ENCODE data around the gene RFX1.
"Not testable (repeated sequence)": the region's sequence is repeated elsewhere in the genome, so short reads cannot be mapped to it uniquely, and the experiment has no call there.

The RFX1 gene

DNA sequence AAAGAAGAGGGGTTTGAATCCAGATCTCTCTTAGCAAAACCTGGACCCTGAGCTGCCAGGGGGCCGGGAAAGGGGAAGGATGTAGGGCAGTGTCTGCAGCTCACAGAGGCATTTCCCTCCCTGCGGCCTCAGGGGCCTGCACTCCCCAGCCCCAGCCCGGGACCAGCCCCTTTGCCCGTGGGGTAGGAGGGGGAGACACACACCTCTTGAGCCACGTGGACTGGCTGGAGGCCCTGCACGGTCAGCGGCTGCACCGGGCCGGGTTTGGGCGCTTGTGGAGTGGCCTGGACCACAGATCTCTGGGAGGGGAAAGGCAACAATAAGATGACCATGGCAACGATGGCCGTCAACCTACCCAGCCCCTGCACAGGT, 26.9 kb downstream of the RFX1 start:
- no peak for DNase-seq (ENCODE audit: low read depth, low spot score)

DNA sequence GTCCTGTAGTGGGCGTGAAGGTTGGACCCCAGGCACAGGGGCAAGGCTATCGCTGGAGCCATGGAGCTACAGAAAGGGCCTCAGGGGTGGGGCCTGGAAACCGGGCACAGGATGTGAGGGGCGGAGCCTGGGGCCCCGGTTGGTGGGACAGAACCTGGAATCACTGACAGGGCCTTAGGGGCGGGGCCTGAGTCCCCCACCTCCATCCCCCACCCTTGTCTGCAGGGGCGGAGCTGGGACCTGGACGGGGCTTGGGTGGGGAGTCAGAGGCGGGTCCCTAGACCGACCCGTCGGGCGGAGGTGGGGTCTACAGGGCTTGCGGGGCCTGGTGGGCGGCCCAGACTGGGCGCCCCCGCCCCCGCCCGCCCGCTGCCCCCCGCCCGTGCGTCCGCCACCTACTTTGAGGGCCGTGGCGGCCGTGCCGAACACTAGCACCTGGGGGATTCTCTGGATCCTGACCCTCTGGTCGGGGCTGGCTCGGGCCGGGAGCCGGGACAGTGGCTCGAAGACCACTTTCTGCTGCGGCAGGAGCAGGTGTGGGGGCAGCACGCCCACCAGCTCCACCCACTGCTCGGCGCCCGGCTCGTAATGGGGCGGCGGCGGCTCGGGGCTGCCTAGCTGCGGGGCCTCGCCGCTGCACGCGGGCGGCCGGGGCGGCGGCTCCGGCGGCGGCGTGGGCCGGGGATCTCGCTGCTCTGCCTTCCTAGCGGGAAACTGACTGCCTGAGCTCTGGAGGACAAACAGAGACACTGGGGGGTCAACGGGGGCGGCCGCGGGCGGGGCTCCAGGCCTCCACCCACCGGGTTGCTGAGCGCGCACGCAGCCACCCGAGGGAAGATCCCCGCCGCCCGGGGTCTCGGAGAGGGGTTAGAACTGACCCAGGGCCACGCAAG, 27.5 kb downstream of the RFX1 start:
- no peak for DNase-seq (ENCODE audit: low read depth, low spot score)

DNA sequence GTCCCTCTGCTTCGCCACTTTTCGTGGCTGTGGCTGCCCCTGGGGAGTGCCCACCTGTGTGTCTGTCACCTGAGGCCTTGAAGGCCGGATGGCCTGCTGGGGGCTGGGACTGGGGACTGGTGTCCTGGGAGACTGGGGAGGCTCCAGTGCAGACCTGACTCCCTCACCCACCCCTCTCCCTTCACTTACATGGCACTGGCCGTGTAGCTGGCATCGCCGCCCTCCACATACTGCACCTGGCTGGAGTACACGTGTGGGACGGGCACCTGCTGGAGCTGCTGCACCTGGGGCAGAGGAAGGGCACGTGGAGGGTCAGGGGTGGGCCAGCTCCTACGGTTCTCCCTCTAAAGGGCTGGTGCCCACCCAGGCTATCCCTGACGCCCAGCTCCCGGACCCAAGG, 28.3 kb downstream of the RFX1 start:
- no peak for DNase-seq (ENCODE audit: low read depth, low spot score)

DNA sequence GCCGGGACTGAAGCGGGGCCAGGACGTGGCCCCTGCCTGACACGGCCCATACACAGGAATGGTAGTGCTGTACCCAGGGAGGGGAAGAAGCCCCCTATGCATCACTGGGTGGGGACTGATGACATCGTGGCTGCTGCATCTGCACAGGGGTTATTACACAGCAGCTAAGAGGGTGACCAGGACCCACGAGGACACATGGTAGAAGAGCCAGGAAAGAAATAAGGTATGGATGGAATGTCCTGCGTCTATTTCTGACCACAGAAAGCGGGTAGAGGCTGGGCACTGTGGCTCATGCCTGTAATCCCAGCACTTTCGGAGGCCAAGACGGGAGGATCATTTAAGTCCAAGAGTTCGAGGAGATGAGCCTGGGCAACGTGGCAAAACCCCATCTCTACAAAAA, 29.7 kb downstream of the RFX1 start:
- DNase-seq (ENCODE audit: low read depth, low spot score): no peak

DNA sequence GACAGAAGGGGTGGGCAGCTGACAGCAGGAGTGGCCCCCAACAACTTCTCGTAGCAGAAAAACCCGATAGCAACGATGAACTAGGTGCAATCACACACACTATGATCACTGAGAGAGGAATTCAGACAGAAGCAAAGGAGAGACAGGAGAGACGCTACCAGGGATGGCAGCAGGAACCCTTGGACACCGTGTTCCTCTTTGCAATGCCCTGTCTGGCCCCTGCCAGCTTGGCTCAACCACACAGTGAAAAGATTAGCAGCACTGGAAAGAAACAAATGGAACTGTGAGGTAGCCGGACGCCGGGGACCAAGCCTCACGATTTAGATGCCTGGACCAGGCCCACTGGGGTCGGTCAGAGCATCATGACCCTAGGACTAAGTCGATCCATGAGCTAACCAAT, 30.2 kb downstream of the RFX1 start:
- DNase-seq (ENCODE audit: low read depth, low spot score): no peak

DNA sequence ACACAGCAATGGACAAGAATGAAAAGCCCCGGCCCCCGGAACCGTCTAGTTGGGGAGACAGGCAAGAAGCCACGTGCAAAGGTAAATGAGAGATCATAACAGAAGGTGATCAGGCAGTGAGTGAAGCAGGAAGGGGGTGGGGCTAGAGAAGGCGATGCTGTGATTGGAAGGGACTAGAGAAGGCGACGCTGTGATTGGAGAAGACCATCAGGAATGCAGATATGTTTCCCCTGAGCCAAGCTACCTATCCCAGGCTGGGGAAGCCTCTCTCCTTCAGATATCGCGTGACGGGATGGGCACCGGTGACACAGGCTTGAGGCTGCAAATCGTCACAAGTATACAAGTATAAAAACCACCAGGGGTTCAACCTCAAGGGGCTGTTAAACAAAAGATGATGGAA, 32.0 kb downstream of the RFX1 start:
- DNase-seq (ENCODE audit: low read depth, low spot score): no peak

DNA sequence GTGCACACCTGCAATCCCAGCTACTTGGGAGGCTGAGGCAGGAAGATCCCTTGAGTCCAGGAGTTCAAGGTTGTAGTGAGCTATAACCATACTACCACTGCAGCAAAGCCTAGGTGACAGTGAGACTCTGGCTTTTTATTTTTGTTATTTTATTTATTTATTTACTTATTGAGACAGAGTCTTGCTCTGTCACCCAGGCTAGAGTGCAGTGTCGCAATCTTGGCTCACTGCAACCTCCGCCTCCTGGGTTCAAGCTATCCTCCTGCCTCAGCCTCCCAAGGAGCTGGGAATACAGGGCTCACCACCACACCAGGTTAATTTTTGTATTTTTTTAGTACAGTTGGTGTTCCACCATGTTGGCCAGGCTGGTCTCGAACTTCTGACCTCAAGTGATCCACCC, 32.6 kb downstream of the RFX1 start:
- DNase-seq (ENCODE audit: low read depth, low spot score): not testable (repeated sequence)

DNA sequence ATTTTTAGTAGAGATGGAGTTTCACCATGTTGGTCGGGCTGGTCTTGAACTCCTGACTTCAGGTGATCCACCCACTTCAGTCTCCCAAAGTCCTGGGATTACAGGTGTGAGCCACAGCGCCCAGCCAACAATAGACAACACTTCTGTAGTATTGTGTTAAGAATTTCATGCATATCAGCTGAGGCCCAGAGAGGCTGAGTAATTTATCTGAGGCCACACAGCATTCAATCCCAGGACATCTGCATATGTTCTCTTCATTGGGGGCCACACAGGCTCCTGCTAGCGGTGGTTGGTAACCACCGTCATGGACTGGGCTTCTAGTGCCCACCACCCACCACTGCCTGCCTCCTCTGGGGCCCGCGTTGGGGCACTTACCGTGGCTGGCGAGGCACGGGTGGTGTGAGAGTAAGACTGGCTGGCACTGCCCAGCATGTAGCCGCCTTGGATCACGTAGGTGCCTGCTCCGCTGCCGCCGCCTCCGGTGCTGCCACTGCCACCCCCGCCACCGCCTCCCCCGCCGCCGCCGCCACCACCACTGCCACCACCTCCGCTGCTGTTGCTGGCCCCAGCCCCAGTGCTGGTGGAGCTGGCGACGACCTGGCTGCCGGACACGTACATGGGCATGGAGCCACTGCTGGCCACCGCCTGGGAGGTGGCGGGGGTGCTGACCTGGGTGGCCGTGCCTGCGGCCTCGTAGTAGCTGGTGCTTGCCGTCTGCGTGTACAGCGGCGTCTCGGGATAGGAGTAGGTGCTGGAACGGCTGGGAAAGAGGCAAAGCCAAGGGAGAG, 33.6 kb downstream of the RFX1 start:
- no peak for DNase-seq (ENCODE audit: low read depth, low spot score)

DNA sequence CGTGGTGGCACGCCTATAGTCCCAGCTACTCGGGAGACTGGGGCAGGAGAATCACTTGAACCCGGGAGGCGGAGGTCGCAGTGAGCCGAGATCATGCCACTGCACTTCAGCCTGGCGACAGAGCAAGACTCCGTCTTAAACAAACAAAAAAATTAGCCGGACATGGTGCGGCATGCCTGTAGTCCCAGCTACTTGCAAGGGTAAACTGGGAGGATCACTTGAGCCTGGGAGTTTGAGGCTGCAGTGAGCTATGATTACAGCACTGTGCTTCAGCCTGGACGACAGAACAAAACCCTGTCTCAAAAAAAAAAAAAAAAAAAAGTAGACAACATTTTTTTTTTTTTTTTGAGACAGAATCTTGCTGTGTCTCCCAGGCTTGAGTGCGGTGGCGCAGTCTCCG, 34.3 kb downstream of the RFX1 start:
- DNase-seq (ENCODE audit: low read depth, low spot score): not testable (repeated sequence)

DNA sequence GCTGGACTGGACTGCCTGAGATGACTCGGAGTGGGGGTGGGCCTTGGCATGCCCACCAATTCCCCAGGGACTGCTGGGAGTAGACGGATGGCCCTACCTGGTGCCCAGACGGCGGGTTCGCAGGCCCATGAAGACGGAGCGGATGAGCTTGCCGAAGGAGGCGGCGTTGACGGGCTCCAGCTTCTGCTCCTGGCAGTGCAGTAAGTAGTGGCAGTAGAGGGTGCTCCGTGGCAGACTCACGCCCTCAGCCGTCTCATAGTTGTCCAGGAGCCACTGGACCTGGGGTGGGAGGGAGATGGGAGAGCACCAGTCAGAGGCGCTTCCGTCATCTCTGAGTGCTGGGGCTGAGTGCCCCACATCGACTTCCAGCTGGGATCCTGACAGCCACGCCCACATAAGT, 36.2 kb downstream of the RFX1 start:
- no peak for DNase-seq (ENCODE audit: low read depth, low spot score)

DNA sequence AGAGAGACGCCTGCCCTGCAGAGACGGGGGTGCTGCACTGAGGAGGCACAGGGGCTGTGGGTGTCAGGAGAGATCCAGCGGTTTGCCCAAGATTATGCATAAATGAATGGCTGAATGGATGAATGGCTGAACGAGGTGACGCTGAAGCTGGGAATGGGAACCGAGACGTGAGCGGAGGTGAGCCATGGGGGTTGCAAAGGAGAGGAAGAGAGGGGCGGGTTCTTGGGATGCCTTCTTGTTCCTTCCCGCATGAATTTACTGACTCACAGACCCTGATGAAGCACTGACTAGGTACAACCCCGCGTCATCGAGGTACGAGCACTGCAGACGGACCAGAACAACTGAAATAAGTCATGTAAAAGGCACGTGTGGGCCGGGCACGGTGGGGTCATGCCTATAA, 37.1 kb downstream of the RFX1 start:
- no peak for DNase-seq (ENCODE audit: low read depth, low spot score)

DNA sequence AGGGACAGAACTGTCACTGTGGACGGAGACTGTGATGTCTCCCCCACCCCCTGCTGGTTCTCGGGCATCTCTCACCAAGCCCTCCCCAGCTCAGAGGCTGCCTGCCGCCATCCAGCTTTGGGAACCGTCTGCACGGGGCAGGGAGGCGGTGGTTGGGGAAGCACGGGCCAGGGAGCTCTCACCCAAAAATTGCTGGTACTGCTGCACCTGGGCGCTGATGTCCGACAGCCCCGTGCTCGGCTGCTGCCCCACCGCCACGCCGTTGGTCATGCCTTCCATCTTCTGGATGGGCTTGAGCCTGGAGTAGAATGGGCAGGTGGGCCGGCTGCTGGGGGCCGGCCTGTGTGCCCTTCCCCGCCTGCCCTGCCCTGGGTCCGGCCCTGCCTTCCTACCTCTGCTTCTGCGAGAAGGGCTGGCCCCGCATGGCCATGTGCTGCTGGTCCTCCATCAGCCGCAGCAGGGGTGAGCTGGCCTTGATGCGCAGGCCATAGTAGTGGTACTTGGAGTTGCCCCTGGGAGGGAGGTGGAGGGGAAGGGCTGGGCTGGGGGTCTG, 37.7 kb downstream of the RFX1 start:
- DNase-seq (ENCODE audit: low read depth, low spot score): no peak

DNA sequence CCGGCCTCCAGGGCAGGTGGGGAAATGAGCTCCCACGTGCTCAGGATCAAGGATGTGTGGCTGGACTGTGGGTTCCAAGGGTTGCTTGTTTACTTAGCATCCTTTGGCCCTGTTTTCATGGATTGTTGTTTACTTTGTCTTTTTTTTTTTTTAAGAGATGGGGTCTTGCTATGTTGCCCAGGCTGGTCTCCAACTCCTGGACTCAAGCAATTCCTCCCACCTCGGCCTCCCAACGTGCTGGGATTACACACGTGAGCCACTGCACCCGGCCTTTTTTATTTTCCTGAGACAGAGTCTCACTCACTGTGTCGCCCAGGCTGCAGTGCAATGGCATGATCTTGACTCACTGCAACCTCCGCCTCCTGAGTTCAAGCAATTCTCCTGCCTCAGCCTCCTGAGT, 38.9 kb downstream of the RFX1 start:
- DNase-seq (ENCODE audit: low read depth, low spot score): not testable (repeated sequence)

DNA sequence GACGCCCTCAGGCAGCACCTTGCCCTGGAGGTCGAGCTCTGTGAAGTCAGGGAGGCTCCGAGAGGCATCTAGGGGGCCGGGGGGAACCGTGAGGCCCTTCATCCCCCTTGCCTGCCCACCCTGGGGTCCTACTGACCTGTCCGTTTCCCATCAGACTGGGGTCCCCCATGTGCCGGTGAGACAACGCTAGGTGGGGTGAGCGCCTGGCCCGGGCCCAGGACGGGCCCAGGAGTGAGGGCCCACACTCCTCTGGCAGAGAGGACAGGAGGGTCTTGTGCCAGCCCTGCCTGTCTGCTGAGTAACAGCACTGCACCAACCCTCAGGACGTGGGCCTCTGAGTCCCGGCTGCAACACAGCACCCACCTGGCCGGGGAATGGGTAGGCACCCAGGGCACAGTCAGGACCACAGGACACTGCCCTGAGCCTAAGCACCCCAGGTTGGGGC, 39.4 kb downstream of the RFX1 start:
- no peak for DNase-seq (ENCODE audit: low read depth, low spot score)

DNA sequence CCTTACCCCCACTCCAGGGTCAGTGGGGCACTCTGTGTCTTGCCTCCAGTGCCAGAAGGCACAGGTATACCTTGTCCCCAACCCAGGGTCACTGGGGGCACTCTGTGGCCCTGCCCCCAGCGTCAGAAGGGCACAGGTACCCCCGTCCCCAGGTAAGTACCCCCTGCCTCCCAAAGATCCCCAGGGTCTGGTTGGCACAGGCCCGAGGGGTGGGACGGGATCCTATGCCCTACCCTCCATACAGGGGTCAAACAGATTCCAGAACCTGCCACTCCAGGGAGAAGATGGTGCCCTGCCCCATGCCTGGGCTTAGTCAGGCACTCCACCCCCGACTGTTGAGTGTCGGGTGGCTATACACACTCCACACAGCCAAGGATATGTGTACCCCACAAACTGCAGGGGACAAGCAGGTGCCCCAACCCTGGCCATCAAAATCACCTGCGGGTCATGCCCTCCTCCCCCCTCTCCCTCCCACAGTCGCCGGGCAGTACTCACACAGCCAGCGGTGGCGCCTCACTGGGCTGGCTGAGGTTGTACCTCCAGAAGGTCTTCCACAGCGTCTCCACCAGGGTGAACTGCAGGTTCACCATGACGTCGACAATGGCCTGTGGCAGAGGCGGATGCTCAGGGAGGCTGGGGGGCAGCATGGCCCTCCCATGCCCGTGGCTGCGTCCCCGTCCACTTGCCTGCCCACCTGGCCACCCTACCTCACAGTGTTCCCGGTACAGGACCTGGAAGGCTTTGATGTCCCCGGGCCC, 40.0 kb downstream of the RFX1 start:
- DNase-seq (ENCODE audit: low read depth, low spot score): no peak

DNA sequence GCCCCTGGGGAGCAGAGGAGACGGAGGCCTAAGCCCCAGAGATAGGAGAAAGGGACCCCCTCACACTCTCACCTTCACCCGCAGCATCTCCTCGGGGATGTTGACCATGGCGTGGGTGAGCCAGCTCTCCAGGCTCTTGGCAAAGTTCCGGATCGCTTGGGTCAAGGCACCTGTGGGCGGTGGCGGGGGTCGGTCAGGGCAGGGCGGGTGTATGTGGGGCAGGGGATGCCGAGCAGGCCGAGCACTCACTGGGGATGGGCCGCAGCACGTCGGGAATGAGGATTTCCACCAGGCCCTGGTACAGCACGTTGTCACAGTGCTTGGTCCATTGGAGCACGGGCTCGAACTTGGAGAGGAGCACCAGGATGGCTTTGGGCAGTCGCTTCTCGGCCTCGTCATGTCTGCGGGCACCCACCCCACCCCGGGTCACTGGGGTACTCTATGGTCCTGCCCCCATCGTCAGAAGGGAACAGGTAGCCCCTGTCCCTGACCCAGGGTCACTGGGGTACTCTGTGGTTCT, 40.7 kb downstream of the RFX1 start:
- DNase-seq (ENCODE audit: low read depth, low spot score): no peak

DNA sequence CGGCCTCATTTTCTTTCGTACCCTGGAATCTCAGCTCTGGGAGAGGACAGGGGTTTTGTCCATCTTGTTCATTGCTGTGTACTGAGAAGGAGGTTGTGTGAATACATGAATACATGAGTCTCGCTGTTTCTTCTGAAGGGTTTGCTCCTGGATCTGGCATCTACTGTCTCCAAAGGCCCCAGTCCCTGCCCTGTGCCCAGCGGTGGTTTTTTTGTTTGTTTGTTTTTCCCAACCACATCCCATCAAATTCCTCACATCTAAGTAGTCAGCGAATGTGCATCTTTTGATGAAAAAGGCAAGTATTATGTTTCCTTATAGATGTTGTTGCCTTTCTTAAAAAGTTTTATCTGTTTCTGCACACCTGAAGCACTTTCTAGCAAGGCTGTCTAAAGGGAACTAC, 41.3 kb downstream of the RFX1 start:
- no peak for DNase-seq (ENCODE audit: low read depth, low spot score)

DNA sequence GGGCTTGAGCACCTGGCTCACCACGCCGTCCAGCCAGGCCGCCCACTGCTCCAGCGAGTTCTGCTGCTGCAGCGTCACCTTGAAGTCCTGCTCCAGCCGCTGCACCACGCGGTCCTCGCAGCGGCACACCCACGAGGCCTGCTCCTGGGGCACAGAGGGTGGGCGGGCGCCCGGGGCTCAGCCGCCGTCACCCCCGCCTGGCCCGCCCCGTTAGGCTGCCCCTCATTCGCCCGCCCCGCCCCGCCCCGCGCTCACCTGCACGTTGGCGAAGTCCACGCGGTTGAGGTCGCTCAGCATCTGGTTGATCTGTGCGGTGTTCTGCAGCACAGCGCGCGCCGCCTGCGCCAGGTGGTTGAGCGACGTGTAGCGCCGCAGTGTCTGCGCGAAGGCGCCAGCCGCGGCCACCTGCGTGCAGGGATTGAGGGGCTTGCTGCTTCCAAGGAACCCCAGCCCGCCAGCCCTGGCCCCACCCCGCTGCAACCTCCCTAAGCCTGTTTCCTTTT, 42.5 kb downstream of the RFX1 start:
- DNase-seq (ENCODE audit: low read depth, low spot score): no peak

DNA sequence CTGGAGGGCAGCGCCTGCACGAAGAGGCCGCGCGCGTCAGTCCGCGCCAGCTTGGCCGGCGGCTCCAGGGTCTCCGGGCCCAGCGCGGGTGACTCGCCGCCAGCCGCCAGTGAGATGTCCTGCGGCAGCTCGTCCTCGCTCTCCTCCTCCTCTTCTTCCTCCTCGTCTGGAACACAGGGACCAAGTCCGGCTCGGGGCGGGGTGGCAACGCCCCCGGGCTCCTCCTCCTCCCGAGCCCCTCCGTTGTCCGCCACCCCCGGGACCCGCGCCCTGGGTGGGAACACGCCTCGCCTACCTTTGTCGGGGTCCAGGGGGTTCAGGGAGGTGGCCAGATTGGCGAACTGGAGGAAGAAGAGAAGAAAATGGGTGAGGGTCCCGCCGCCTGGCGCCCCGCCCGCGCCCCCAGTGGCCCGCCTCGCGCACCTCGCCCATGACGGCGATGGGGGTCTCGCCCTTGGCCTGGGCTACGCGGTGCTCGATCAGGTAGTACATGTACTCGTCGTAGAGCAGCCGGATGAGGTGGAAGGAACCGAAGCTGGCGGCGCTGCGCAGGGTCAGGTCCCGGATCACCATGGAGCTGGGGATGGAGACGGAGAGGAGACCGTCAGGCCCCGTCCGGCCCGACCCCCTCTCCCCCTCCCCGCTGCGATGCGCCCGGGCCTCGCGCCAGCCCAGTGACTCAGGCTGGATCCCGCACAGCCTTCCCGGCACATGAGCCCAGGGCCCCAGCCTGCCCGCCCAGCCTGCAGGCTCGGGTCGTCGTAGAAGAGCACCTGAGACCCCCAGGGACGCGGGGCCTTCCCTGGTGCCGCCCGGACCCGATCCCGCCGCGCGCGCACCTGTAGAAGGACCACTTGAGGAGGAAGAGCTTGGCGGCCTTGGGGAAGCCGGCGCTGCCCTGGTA, 43.2 kb downstream of the RFX1 start:
- DNase-seq (ENCODE audit: low read depth, low spot score): no peak
